ENCODE measurements around the gene SYT6.

SYT6 gene

DNA sequence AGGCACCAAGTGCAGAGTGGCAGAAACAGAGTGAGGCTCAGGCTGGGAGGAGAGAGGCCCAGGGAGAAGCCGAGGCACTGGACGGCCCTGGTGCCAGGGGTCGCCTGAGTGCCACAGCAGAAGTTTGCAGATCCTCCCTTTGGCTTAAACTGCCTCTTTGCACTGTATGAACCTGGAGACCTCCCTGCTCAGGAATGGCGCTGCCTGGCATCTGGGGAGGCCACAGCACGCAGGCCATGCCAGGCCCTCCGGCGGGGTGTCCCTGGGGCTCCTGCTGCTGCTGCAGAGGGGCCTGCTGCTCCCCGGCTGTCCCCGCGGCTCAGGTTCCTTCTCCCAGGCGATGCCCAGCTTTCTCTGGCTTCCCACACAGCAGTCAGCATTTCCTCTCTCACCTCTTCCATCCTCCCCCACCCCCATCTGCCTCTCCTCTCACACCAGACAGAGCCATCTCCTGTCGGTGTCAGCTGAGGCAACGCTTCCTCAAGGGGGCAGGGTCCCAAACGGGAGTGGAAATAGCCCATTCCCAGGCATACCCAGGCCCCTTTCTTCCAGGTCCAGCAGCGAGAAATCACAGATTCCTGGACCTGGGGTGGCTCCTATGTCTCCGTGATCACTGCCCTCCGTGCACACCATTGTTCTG is 35.2 kb downstream of the SYT6 start:
- DNase-seq (ENCODE audit: low read depth, low spot score): no peak

DNA sequence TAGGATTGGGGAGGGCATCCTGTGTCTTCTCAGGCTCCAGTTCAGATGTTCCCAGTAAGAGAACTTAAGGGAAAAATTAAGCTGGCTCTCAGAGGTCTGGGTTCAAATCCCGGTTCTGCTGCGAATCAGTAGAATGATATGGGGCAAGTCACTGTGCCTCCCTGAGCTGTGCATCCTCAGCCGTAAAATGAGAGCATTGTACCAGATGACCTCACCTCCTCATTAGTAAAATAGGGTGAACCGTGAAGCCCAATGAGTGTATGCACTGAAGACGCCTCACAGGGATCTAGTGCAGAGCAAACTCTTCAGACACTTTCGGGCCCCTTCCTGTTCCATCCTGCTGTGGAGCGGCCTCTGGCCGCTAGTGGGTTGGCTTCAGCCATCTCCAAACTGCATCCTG is 36.0 kb downstream of the SYT6 start:
- no peak for DNase-seq (ENCODE audit: low read depth, low spot score)

- no peak for DNase-seq (ENCODE audit: low read depth, low spot score)
These were observed 37.6 kb downstream of the SYT6 start for GRCh38 chr1:114116086-114116485.

- no peak for DNase-seq (ENCODE audit: low read depth, low spot score)
These were observed 39.2 kb downstream of the SYT6 start for GRCh38 chr1:114114185-114115094.

DNA sequence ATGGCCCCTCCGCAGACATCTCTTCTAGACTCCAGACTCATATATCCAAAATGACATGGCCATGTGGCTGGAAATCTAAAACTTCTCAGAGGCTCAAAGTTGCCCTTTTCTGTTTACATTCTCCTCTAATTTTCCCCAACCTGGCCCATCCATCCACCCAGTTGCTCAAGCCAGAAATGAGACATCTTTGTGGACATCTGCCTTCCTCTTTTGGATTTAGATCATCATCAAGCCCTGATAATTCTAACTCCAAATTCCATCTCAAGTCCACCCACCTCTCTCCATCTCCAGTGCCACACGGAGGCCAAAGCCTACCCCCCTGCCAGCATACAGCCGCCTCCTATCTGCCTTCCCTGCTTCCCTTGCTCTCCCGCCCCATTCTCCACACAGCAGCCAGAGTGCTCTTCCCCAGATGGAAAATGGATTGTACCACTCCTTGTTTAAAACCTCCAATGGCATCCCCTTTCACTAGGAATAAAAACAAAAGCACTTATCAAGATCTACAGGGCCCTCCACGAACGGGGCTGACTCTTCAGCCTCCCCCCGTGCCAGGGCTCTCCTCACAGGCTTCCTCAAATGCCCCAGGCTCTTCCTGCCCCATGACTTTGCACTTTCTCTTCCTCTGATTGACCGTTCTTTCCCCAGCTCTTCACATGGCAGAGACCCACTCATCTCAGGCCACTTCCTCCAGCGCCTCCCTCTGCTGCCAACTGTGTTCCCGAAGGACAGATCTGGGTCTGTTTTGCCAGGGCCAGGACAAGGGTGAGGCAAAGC is 40.1 kb downstream of the SYT6 start:
- no peak for DNase-seq (ENCODE audit: low read depth, low spot score)

- DNase-seq (ENCODE audit: low read depth, low spot score): no peak
These were observed 40.9 kb downstream of the SYT6 start for GRCh38 chr1:114112775-114113174.

DNA sequence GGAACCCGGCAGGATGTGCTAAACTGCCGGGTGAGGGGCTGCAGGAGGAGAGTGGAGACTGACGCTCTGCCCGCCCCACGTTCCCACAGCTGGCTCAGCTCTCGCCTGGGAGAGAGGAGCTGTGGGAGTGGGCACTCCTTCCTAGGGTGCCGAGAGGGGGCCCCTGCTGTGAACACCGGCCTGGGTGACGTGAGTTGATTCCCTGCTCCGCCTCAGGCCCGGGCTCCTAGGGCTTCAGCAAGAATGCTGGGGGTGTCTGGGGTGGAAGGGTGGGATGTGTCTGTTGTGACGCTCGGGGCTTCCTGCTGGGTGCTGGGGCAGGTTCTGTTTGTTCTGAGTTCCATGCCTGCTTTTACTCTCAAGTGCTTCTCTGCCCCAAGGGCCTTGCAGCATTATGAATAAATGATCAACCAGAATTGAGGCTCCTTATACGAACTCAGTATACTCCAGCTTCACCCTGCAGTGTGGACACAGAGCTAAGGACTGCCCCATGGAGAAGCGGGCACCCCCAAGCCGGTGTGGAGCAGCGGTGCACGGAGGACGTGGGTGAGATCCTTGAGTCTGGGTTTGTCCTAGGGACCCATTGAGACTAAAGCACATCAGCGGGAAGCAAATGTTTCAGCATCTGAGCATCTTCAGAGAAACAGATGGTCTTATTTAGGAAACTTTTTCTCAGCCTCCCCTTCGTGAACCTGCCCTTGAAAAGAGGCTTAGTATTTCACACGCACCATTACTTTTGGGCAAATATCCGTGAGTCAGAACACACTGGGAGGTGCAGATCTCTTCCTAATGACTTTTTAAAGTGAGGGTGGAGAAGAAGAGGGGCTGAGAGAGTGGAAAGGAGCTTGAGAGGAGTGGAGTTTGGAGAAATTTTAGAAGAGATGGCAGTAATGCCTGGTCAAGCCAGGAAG is 41.7 kb downstream of the SYT6 start:
- DNase-seq (ENCODE audit: low read depth, low spot score): no peak

- DNase-seq (ENCODE audit: low read depth, low spot score): no peak
These were observed 43.7 kb downstream of the SYT6 start for GRCh38 chr1:114109981-114110380.

DNA sequence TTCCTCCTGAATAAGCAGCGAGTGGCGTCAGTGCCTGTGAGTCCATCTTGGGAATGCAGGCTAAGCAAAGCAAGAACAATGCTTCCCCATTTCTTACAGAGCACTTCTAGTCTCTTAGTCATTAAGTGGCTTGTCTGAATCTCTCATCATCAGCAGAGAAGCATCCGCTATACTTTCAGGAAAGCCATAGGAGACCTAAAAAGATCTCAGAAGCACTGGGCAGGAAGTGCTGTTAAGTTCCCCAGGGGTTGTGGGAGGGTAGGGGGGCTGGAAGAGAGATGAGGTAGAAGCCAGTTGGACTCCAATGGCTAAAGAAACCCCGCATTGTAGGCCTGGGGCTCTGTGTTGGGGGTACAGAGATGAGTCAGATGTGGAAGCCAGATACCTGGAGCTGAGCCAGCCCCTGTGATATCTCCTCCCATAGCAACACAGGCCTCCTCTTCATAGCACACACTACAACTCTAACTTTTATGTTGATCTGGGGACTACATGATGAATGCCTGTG is 44.9 kb downstream of the SYT6 start:
- DNase-seq (ENCODE audit: low read depth, low spot score): no peak

GRCh38 chr1:114107474-114108435 is 45.9 kb downstream of the SYT6 start:
- DNase-seq (ENCODE audit: low read depth, low spot score): no peak

- no peak for DNase-seq (ENCODE audit: low read depth, low spot score)
These were observed 48.2 kb downstream of the SYT6 start for GRCh38 chr1:114105421-114105979.

GRCh38 chr1:114104949-114105348 is 48.7 kb downstream of the SYT6 start:
- no peak for DNase-seq (ENCODE audit: low read depth, low spot score)

- no peak for DNase-seq (ENCODE audit: low read depth, low spot score)
These were observed 49.7 kb downstream of the SYT6 start for GRCh38 chr1:114103992-114104391.

GRCh38 chr1:114102136-114102535 is 51.5 kb downstream of the SYT6 start:
- DNase-seq (ENCODE audit: low read depth, low spot score): no peak

- no peak for DNase-seq (ENCODE audit: low read depth, low spot score)
These were observed 53.5 kb downstream of the SYT6 start for GRCh38 chr1:114100148-114100547.

- no peak for DNase-seq (ENCODE audit: low read depth, low spot score)
These were observed 54.4 kb downstream of the SYT6 start for GRCh38 chr1:114099268-114099667.

DNA sequence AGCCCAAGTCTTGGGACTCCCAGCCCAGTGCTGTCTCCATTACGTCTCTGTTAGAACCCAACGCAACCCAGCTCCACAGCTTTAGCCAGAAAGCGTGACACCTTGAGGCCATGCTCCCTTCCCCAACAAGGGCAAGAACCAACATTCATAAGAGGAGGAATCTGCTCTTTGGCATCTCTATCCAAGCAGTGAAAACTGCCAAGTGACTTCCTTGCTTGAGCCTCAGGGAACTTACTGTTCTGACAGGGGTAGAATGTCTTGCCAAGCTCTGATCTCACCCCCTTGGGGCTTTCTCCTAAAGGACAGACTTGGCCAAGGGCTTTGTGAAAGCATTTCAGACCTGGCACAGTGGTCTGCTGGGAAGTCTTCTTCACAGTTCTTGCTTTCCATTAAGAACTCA is 56.6 kb downstream of the SYT6 start:
- DNase-seq (ENCODE audit: low read depth, low spot score): no peak

- no peak for DNase-seq (ENCODE audit: low read depth, low spot score)
These were observed 59.0 kb downstream of the SYT6 start for GRCh38 chr1:114094675-114095074.

- no peak for DNase-seq (ENCODE audit: low read depth, low spot score)
These were observed 59.4 kb downstream of the SYT6 start for GRCh38 chr1:114094363-114094634.
